Mesendoderm (in vitro differentiated cells): Measurements from ENCODE around the gene PRSS1.
"Not testable (repeated sequence)": the region's sequence is repeated elsewhere in the genome, so short reads cannot be mapped to it uniquely, and the experiment has no call there.

Source experiments
- DNase-seq: peaks from one replicate; pipeline ENCODE4 v3.0.0; 2013
- H2AK5ac ChIP-seq: 2 replicates; pipeline ENCODE4 v1.6.1; 2013; ENCODE audit warnings: low read length, inconsistent platforms
- H2BK120ac ChIP-seq: 2 replicates; pipeline ENCODE4 v1.6.1; 2013; ENCODE audit warnings: low read depth, mild to moderate bottlenecking, low read length, moderate library complexity, mixed read lengths
- H2BK15ac ChIP-seq: replicated peaks from 2 replicates; pipeline ENCODE4 v1.6.1; 2013; ENCODE audit warnings: low read depth, mild to moderate bottlenecking, moderate library complexity
- H2BK5ac ChIP-seq: 2 replicates; pipeline ENCODE4 v1.6.1; 2013; ENCODE audit warnings: low read length, inconsistent platforms
- H3K18ac ChIP-seq: 2 replicates; pipeline ENCODE4 v1.6.1; 2013; ENCODE audit warnings: mild to moderate bottlenecking, low read length, mixed read lengths
- H3K23ac ChIP-seq: one replicate; pipeline ENCODE4 v1.6.1; 2013; ENCODE audit warnings: low read length
- H3K27ac ChIP-seq: 2 replicates; pipeline ENCODE4 v1.5.1; 2013; ENCODE audit warnings: low read depth, mild to moderate bottlenecking, inconsistent platforms, low read length, moderate library complexity
- H3K27me3 ChIP-seq: 2 replicates; pipeline ENCODE4 v1.6.1; 2013; ENCODE audit warnings: low read length, control low read depth, mild to moderate bottlenecking, inconsistent platforms; ENCODE audit not compliant: insufficient read depth, poor library complexity
- H3K36me3 ChIP-seq: 2 replicates; pipeline ENCODE4 v1.6.1; 2013; ENCODE audit warnings: low read length, inconsistent platforms; ENCODE audit not compliant: control insufficient read depth, insufficient read depth
- H3K4ac ChIP-seq: one replicate; pipeline ENCODE4 v1.6.1; 2013; ENCODE audit warnings: low read depth, mild to moderate bottlenecking, low read length, moderate library complexity
- H3K4me1 ChIP-seq: 2 replicates; pipeline ENCODE4 v1.6.1; 2013; ENCODE audit warnings: low read depth, low read length, inconsistent platforms; ENCODE audit not compliant: control insufficient read depth
- H3K4me2 ChIP-seq: 2 replicates; pipeline ENCODE4 v1.6.1; 2013; ENCODE audit warnings: low read length
- H3K4me3 ChIP-seq: 2 replicates; pipeline ENCODE4 v1.5.1; 2013; ENCODE audit warnings: mild to moderate bottlenecking, low read length
- H3K56ac ChIP-seq: one replicate; pipeline ENCODE4 v1.6.1; 2013; ENCODE audit warnings: low read length
- H3K79me1 ChIP-seq: 2 replicates; pipeline ENCODE4 v1.6.1; 2013; ENCODE audit warnings: low read length, inconsistent platforms
- H3K79me2 ChIP-seq: 2 replicates; pipeline ENCODE4 v1.6.1; 2013; ENCODE audit warnings: mild to moderate bottlenecking, low read length; ENCODE audit not compliant: control insufficient read depth, insufficient read depth
- H3K9ac ChIP-seq: 2 replicates; pipeline ENCODE4 v1.6.1; 2013; ENCODE audit warnings: low read length, inconsistent platforms
- H4K5ac ChIP-seq: one replicate; pipeline ENCODE4 v1.6.1; 2013; ENCODE audit warnings: low read length
- H4K8ac ChIP-seq: one replicate; pipeline ENCODE4 v1.6.1; 2013; ENCODE audit warnings: low read depth, mild to moderate bottlenecking, control low read depth, low read length, moderate library complexity
- whole genome bisulfite sequencing: extraction: QIAGEN DNeasy Blood & Tissue Kit; methylation state at CpG from one replicate; pipeline ENCODE4 v1.1.7; 2013; ENCODE audit warnings: low lambda C conversion rate, missing lambda C conversion rate; ENCODE audit not compliant: insufficient coverage; ENCODE audit errors: extremely low coverage; 5-methylcytosine and 5-hydroxymethylcytosine counted together

Gene PRSS1

GRCh38 chr7:142775351-142776115 lies 26.3 kb downstream of the PRSS1 start:
- H3K4me1 ChIP-seq, H3K4me3 ChIP-seq, H2BK120ac ChIP-seq, H3K4me2 ChIP-seq, H4K8ac ChIP-seq, H3K27ac ChIP-seq, H3K4ac ChIP-seq, H3K56ac ChIP-seq, H3K18ac ChIP-seq, H3K79me1 ChIP-seq, H3K9ac ChIP-seq, H4K5ac ChIP-seq, H2BK15ac ChIP-seq, H3K79me2 ChIP-seq, H2AK5ac ChIP-seq, H3K36me3 ChIP-seq, H3K23ac ChIP-seq, H2BK5ac ChIP-seq, H3K27me3 ChIP-seq, DNase-seq: not testable (repeated sequence)
- WGBS, result no CpG with 5 or more reads among the region's 6 CpGs

DNA sequence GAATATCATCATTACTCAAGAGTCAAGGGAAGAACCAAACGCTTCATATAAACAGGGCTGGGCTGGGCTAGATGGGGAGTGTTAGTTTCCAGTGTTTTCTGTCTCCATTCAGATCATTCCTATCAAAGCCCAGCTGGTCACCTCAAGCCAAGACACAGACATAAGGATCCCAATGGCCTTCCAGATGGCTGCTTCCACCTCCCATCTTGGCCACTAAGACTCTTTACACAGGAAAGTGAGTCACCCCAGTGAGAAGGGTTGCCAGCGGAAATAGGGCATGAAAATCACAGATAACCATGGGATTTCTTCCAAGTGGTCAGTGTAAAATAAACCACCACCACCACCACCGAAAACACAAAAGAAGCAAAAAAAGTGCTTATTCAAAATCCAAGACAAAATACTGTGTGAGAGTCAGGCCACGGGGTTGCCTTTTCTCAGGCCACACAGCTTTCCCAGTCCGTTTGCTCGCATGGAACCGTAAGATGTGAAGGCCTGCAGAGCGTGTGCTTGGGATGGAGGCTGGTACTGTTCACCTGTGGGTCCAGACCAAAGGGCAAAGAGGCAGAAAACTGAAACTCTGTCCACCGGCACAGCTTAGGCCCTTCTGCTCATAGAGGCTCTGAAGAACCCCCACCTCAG lies 27.1 kb downstream of the PRSS1 start:
- Histone ChIP-seq H3K23ac (no peak overlapping the region), H2BK15ac (no peak overlapping the region), H3K79me1 (no peaks in the 10 kb centered on the region), H2BK5ac (no peak overlapping the region), H2AK5ac (peak overlapping the region; percentile 25), H3K9ac (no peak overlapping the region), H3K27ac (no peak overlapping the region), H3K4me1 (peaks cover under 1% of the 10 kb centered on the region), H3K36me3 (no peaks in the 10 kb centered on the region), H3K4me2 (no peak overlapping the region), H3K79me2 (no peaks in the 10 kb centered on the region), H2BK120ac (no peak overlapping the region), H3K27me3 (no peaks in the 10 kb centered on the region), H4K5ac (no peak overlapping the region), H3K4ac (no peak overlapping the region), H3K56ac (no peak overlapping the region), H4K8ac (no peak overlapping the region), H3K4me3 (no peak overlapping the region), H3K18ac (no peak overlapping the region)
- DNase-seq, result no peak
- no CpG with 5 or more reads among the region's 9 CpGs for WGBS

- not testable (repeated sequence) for H3K4ac ChIP-seq, H2AK5ac ChIP-seq, H3K56ac ChIP-seq, H4K5ac ChIP-seq, H3K79me1 ChIP-seq, H3K23ac ChIP-seq, H4K8ac ChIP-seq, H3K4me3 ChIP-seq, H3K27me3 ChIP-seq, H3K9ac ChIP-seq, H2BK5ac ChIP-seq, H3K4me1 ChIP-seq, H3K18ac ChIP-seq, H3K4me2 ChIP-seq, H3K36me3 ChIP-seq, H2BK15ac ChIP-seq, H2BK120ac ChIP-seq, H3K79me2 ChIP-seq, DNase-seq, H3K27ac ChIP-seq
- no CpG with 5 or more reads among the region's 2 CpGs for WGBS
These were observed 27.6 kb downstream of the PRSS1 start for GRCh38 chr7:142776845-142777225.

DNA sequence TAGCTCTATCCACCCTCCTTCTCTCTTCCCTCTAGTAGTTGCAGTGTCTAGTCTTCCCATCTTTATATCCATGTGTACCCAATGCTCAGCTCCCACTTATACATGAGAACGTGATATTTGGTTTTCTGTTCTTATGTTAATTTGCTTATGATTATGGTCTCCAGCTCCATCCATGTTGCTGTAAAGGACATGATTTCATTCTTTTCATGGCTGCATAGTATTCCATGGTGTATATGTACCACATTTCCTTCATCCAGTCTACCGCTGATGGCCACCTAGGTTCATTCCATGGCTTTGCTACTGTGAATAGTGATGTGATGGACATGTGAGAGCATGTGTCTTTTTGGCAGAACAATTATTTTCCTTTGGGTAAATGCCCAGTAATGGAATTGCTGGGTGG lies 28.0 kb downstream of the PRSS1 start:
- no peak overlapping the region for H2BK120ac ChIP-seq
- H3K36me3 ChIP-seq, result no peaks in the 10 kb centered on the region
- H3K79me2 ChIP-seq, result no peaks in the 10 kb centered on the region
- no peaks in the 10 kb centered on the region for H3K4me1 ChIP-seq
- H3K4ac ChIP-seq, result no peak overlapping the region
- H3K79me1 ChIP-seq, result no peaks in the 10 kb centered on the region
- H2AK5ac ChIP-seq, result no peak overlapping the region
- H3K23ac ChIP-seq, result no peak overlapping the region
- H3K18ac ChIP-seq, result no peak overlapping the region
- no peak overlapping the region for H3K27ac ChIP-seq
- no peak overlapping the region for H3K9ac ChIP-seq
- WGBS, result no CpG with 5 or more reads among the region's 2 CpGs
- no peaks in the 10 kb centered on the region for H3K27me3 ChIP-seq
- H2BK15ac ChIP-seq, result no peak overlapping the region
- H3K4me3 ChIP-seq, result no peak overlapping the region
- H3K4me2 ChIP-seq, result no peak overlapping the region
- H2BK5ac ChIP-seq, result no peak overlapping the region
- H3K56ac ChIP-seq, result no peak overlapping the region
- H4K5ac ChIP-seq, result no peak overlapping the region
- no peak overlapping the region for H4K8ac ChIP-seq
- no peak for DNase-seq

- Histone ChIP-seq H2AK5ac (no peak overlapping the region), H3K36me3 (no peaks in the 10 kb centered on the region), H3K4me2 (peak overlapping the region; percentile 64), H3K27me3 (no peaks in the 10 kb centered on the region), H2BK120ac (no peak overlapping the region), H3K56ac (peak overlapping the region; percentile 29), H3K79me1 (no peaks in the 10 kb centered on the region), H3K9ac (peak overlapping the region; percentile 22), H3K27ac (no peak overlapping the region), H3K4ac (no peak overlapping the region), H2BK5ac (no peak overlapping the region), H3K18ac (no peak overlapping the region), H4K8ac (no peak overlapping the region), H4K5ac (no peak overlapping the region), H2BK15ac (no peak overlapping the region), H3K79me2 (no peaks in the 10 kb centered on the region), H3K4me3 (no peak overlapping the region), H3K4me1 (no peaks in the 10 kb centered on the region), H3K23ac (no peak overlapping the region)
- WGBS, result no CpG with 5 or more reads among the region's 32 CpGs
- DNase-seq, result peak; percentile 95
These were observed 33.9 kb downstream of the PRSS1 start for GRCh38 chr7:142782922-142783900.
